Liver (tissue), 9 donors: ENCODE results near the gene FAAP100. TPM values are rescaled to one million over a fixed set of nuclear protein-coding genes. Genes with fewer than 3 reads are reported as not detected.

Source experiments
- DNase-seq: peaks from one replicate; pipeline ENCODE4 v3.0.0-alpha.2; 2017; ENCODE audit warnings: low spot score
- H3K27ac ChIP-seq, 2 donors: one replicate each; pipeline ENCODE4 v1.7.0; 2013; ENCODE audit warnings: inconsistent platforms in 2 of 2, low read length in 2 of 2, control low read depth in 1 of 2, low read depth in 1 of 2, mild to moderate bottlenecking in 1 of 2
- H3K27me3 ChIP-seq, 4 donors: one replicate each; pipeline versions ENCODE4 v1.6.1 to v1.7.0; 2013; ENCODE audit warnings: low read length in 3 of 4, inconsistent platforms in 1 of 4, mild to moderate bottlenecking in 1 of 4, moderate library complexity in 1 of 4; ENCODE audit not compliant: control insufficient read depth in 4 of 4, insufficient read depth in 4 of 4
- H3K36me3 ChIP-seq, 4 donors: one replicate each; pipeline versions ENCODE4 v1.6.1 to v1.7.0; 2013; ENCODE audit warnings: low read length in 3 of 4, mild to moderate bottlenecking in 3 of 4, low read depth in 1 of 4, moderate library complexity in 1 of 4; ENCODE audit not compliant: control insufficient read depth in 4 of 4, insufficient read depth in 3 of 4
- H3K4me1 ChIP-seq, 4 donors: one replicate each; pipeline versions ENCODE4 v1.6.1 to v1.7.0; 2013; ENCODE audit warnings: low read length in 3 of 4, mild to moderate bottlenecking in 3 of 4, moderate library complexity in 1 of 4; ENCODE audit not compliant: control insufficient read depth in 4 of 4, insufficient read depth in 4 of 4
- H3K4me3 ChIP-seq, 3 donors: one replicate each; pipeline versions ENCODE4 v1.6.1 to v1.7.0; 2013; ENCODE audit warnings: low read length in 3 of 3, control low read depth in 1 of 3, low read depth in 1 of 3, mild to moderate bottlenecking in 1 of 3
- H3K9ac ChIP-seq, 2 donors: one replicate each; pipeline ENCODE4 v1.7.0; 2013; ENCODE audit warnings: low read length in 2 of 2, mild to moderate bottlenecking in 2 of 2, moderate library complexity in 2 of 2, control low read depth in 1 of 2, low read depth in 1 of 2
- H3K9me3 ChIP-seq, 4 donors: one replicate each; pipeline versions ENCODE4 v1.6.1 to v1.7.0; 2013; ENCODE audit warnings: low read length in 3 of 4; ENCODE audit not compliant: control insufficient read depth in 4 of 4
- EGR1 ChIP-seq, 2 donors: IDR thresholded peaks; 2 replicates each; pipeline ENCODE4 v1.6.1; 2016 to 2018; ENCODE audit warnings: antibody characterized with exemption in 2 of 2, low read depth in 2 of 2
- FOXA1 ChIP-seq: IDR thresholded peaks from 2 replicates; pipeline ENCODE4 v1.6.1; 2016; ENCODE audit warnings: antibody characterized with exemption
- FOXA2 ChIP-seq: IDR thresholded peaks from 2 replicates; pipeline ENCODE4 v1.6.1; 2016; ENCODE audit warnings: antibody characterized with exemption
- GABPA ChIP-seq, 2 donors: IDR thresholded peaks in 1 of 2; conservative IDR thresholded peaks in 1 of 2; 2 replicates each; pipeline ENCODE4 v1.6.1; 2016; ENCODE audit warnings: antibody characterized with exemption in 2 of 2, mild to moderate bottlenecking in 1 of 2, moderate library complexity in 1 of 2
- HNF4A ChIP-seq, 2 donors: conservative IDR thresholded peaks; 2 replicates each; pipeline ENCODE4 v1.6.1; 2016; ENCODE audit warnings: antibody characterized with exemption in 2 of 2, mild to moderate bottlenecking in 2 of 2
- HNF4G ChIP-seq: IDR thresholded peaks from 2 replicates; pipeline ENCODE4 v1.6.1; 2016; ENCODE audit warnings: antibody characterized with exemption
- JUND ChIP-seq, 2 donors: IDR thresholded peaks; 2 replicates each; pipeline ENCODE4 v1.6.1; 2016; ENCODE audit warnings: antibody characterized with exemption in 2 of 2
- NR2F2 ChIP-seq: IDR thresholded peaks from 2 replicates; pipeline ENCODE4 v1.6.1; 2016; ENCODE audit warnings: antibody characterized with exemption
- RAD21 ChIP-seq, 2 donors: IDR thresholded peaks; 2 replicates each; pipeline ENCODE4 v1.6.1; 2016; ENCODE audit warnings: antibody characterized with exemption in 2 of 2, mild to moderate bottlenecking in 2 of 2
- RXRA ChIP-seq, 2 donors: IDR thresholded peaks; 2 replicates each; pipeline ENCODE4 v1.6.1; 2017 to 2018; ENCODE audit warnings: antibody characterized with exemption in 2 of 2, mild to moderate bottlenecking in 1 of 2
- SP1 ChIP-seq: IDR thresholded peaks from 2 replicates; pipeline ENCODE4 v1.6.1; 2018; ENCODE audit warnings: antibody characterized with exemption, mild to moderate bottlenecking
- TAF1 ChIP-seq: conservative IDR thresholded peaks from 2 replicates; pipeline ENCODE4 v1.6.1; 2016; ENCODE audit warnings: antibody characterized with exemption, mild to moderate bottlenecking
- YY1 ChIP-seq: IDR thresholded peaks from 2 replicates; pipeline ENCODE4 v1.6.1; 2016; ENCODE audit warnings: antibody characterized with exemption, mild to moderate bottlenecking
- WGBS: extraction: QIAGEN DNeasy Blood & Tissue Kit; methylation state at CpG from one replicate; pipeline ENCODE4 v1.1.7; 2013; 5-methylcytosine and 5-hydroxymethylcytosine counted together
- polyA plus RNA-seq, 2 donors: library from polyadenylated mRNA; stranded (reverse) in 1 of 2; unstranded in 1 of 2; fragments of 200-250 nt in 1 of 2; fragments of >200 nt in 1 of 2; fragmentation: Nextera tagmentation in 1 of 2; extraction: Ambion mirVana in 1 of 2; gene quantifications; one replicate each; pipeline versions ENCODE4 v1.2.1 to v1.2.3, GENCODE V29; 2013 to 2015
- total RNA-seq, 2 donors: library from RNA; depleted of rRNA; stranded (reverse); fragments of >200 nt; gene quantifications; one replicate each; pipeline ENCODE4 v1.2.3, GENCODE V29; 2014
- TF ChIP-seq, protein P1 (sequence below): IDR thresholded peaks from 2 replicates; pipeline ENCODE4 v1.6.1; 2016; ENCODE audit warnings: antibody characterized with exemption
- TF ChIP-seq, protein P2 (sequence below): IDR thresholded peaks from 2 replicates; pipeline ENCODE4 v1.6.1; 2016; ENCODE audit warnings: antibody characterized with exemption
- TF ChIP-seq, protein P3 (sequence below): fragments of 150-350 bp; IDR thresholded peaks from 2 replicates; pipeline ENCODE4 v1.5.1; 2017; ENCODE audit warnings: improper control_type of control experiment, low read depth, low read length; ENCODE audit not compliant: missing input control
- TF ChIP-seq, protein P4 (sequence below): IDR thresholded peaks from 2 replicates; pipeline ENCODE4 v1.6.1; 2016; ENCODE audit warnings: antibody characterized with exemption, mild to moderate bottlenecking
- TF ChIP-seq, protein P5 (sequence below): IDR thresholded peaks from 2 replicates; pipeline ENCODE4 v1.6.1; 2016; ENCODE audit warnings: antibody characterized with exemption
- donor health status: healthy.
- donor health status: healthy.
- donor health status: healthy.
- donor health status: healthy.
- donor health status: healthy.

FAAP100 gene
- total and polyA plus RNA-seq, 4 donors: 8.1 to 14.7 (median 9.7) TPM

DNA sequence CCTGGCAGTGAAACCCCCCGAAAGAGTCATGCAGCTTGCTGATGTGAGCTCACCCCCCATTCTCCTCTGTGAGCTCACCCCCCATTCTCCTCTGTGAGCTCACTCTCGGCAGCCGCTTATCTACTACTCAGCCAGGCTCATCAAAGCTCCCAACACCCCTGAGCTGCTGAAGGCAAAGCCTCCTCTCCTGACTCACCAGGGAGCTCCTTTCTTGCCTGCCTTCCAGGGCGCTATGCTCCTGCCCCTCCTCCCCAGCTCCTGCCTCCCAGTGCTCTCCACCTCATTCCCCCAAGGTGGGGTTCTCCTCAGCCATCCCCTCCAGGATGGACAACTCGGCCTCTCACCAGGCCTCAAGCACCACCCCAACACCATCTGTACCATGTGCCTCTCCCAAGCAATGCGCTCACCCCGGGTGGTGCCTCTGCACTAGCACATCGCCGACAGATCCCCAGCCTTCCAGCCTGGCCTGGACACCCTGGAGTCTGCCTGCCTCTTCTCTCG, 27.7 kb upstream of the FAAP100 start:
- Histone ChIP-seq H3K4me3 (no peak overlapping the region), H3K9ac (no peak overlapping the region), H3K27me3 (no peaks in the 10 kb centered on the region), H3K4me1 (peaks cover 7 to 25% (median 17%) of the 10 kb centered on the region in 4 donors), H3K27ac (no peak overlapping the region), H3K36me3 (peaks cover 7 to 42% (median 17%) of the 10 kb centered on the region in 4 donors), H3K9me3 (no peaks in the 10 kb centered on the region)
- DNase-seq: no peak
- 95% methylated on average over 10 of the region's 10 CpGs for WGBS
- TF ChIP-seq SP1 (no peak), HNF4G (no peak), NR2F2 (no peak), FOXA2 (no peak), GABPA (IDR thresholded peaks at IDR 0.05 in 1 of 2, conservative IDR thresholded peaks at IDR 0.05 in 1 of 2) (no peak), YY1 (no peak), EGR1 (IDR thresholded peaks at IDR 0.05; ENCODE audit: low read depth in 2 of 2) (no peak), JUND (IDR thresholded peaks at IDR 0.05) (no peak), RAD21 (IDR thresholded peaks at IDR 0.05) (no peak), FOXA1 (no peak), HNF4A (conservative IDR thresholded peaks at IDR 0.05) (no peak), TAF1 (no peak), RXRA (IDR thresholded peaks at IDR 0.05) (no peak)
- TF ChIP-seq, protein P1, sequence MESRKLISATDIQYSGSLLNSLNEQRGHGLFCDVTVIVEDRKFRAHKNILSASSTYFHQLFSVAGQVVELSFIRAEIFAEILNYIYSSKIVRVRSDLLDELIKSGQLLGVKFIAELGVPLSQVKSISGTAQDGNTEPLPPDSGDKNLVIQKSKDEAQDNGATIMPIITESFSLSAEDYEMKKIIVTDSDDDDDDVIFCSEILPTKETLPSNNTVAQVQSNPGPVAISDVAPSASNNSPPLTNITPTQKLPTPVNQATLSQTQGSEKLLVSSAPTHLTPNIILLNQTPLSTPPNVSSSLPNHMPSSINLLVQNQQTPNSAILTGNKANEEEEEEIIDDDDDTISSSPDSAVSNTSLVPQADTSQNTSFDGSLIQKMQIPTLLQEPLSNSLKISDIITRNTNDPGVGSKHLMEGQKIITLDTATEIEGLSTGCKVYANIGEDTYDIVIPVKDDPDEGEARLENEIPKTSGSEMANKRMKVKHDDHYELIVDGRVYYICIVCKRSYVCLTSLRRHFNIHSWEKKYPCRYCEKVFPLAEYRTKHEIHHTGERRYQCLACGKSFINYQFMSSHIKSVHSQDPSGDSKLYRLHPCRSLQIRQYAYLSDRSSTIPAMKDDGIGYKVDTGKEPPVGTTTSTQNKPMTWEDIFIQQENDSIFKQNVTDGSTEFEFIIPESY: no peak
- TF ChIP-seq, protein P2, sequence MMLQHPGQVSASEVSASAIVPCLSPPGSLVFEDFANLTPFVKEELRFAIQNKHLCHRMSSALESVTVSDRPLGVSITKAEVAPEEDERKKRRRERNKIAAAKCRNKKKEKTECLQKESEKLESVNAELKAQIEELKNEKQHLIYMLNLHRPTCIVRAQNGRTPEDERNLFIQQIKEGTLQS: no peak
- TF ChIP-seq, protein P3, sequence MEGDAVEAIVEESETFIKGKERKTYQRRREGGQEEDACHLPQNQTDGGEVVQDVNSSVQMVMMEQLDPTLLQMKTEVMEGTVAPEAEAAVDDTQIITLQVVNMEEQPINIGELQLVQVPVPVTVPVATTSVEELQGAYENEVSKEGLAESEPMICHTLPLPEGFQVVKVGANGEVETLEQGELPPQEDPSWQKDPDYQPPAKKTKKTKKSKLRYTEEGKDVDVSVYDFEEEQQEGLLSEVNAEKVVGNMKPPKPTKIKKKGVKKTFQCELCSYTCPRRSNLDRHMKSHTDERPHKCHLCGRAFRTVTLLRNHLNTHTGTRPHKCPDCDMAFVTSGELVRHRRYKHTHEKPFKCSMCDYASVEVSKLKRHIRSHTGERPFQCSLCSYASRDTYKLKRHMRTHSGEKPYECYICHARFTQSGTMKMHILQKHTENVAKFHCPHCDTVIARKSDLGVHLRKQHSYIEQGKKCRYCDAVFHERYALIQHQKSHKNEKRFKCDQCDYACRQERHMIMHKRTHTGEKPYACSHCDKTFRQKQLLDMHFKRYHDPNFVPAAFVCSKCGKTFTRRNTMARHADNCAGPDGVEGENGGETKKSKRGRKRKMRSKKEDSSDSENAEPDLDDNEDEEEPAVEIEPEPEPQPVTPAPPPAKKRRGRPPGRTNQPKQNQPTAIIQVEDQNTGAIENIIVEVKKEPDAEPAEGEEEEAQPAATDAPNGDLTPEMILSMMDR: no peak
- TF ChIP-seq, protein P4, sequence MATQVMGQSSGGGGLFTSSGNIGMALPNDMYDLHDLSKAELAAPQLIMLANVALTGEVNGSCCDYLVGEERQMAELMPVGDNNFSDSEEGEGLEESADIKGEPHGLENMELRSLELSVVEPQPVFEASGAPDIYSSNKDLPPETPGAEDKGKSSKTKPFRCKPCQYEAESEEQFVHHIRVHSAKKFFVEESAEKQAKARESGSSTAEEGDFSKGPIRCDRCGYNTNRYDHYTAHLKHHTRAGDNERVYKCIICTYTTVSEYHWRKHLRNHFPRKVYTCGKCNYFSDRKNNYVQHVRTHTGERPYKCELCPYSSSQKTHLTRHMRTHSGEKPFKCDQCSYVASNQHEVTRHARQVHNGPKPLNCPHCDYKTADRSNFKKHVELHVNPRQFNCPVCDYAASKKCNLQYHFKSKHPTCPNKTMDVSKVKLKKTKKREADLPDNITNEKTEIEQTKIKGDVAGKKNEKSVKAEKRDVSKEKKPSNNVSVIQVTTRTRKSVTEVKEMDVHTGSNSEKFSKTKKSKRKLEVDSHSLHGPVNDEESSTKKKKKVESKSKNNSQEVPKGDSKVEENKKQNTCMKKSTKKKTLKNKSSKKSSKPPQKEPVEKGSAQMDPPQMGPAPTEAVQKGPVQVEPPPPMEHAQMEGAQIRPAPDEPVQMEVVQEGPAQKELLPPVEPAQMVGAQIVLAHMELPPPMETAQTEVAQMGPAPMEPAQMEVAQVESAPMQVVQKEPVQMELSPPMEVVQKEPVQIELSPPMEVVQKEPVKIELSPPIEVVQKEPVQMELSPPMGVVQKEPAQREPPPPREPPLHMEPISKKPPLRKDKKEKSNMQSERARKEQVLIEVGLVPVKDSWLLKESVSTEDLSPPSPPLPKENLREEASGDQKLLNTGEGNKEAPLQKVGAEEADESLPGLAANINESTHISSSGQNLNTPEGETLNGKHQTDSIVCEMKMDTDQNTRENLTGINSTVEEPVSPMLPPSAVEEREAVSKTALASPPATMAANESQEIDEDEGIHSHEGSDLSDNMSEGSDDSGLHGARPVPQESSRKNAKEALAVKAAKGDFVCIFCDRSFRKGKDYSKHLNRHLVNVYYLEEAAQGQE: no peak
- TF ChIP-seq, protein P5, sequence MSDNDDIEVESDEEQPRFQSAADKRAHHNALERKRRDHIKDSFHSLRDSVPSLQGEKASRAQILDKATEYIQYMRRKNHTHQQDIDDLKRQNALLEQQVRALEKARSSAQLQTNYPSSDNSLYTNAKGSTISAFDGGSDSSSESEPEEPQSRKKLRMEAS: no peak
